Aorta (tissue), 5 donors: ENCODE data around the gene SPSB4. TPM values are rescaled to one million over a fixed set of nuclear protein-coding genes. Genes with fewer than 3 reads are reported as not detected.
A peak's percentile ranks its signal among the peaks of the same experiment; 100 is the strongest.

Experiments used
- ATAC-seq: fragments of 200-7000 bp; cut with Tn5 transposase; one replicate; pipeline ENCODE4 v1.9.1; 2022; ENCODE audit warnings: moderate library complexity; ENCODE audit not compliant: low FRiP score
- DNase-seq, 2 donors: peaks; one replicate each; pipeline ENCODE4 v3.0.0-alpha.2; 2020
- H3K27ac ChIP-seq, 2 donors: one replicate each; pipeline ENCODE4 v1.5.1; 2013; ENCODE audit warnings: low read length in 2 of 2, mild to moderate bottlenecking in 2 of 2, moderate library complexity in 2 of 2, control low read depth in 1 of 2, inconsistent platforms in 1 of 2, low read depth in 1 of 2
- H3K27me3 ChIP-seq, 2 donors: one replicate each; pipeline ENCODE4 v1.6.1; 2013; ENCODE audit warnings: control low read depth in 1 of 2, low read length in 1 of 2, mild to moderate bottlenecking in 1 of 2, moderate library complexity in 1 of 2; ENCODE audit not compliant: insufficient read depth in 2 of 2, control insufficient read depth in 1 of 2
- H3K36me3 ChIP-seq, 2 donors: one replicate each; pipeline ENCODE4 v1.6.1; 2013; ENCODE audit warnings: control low read depth in 1 of 2, low read length in 1 of 2, mild to moderate bottlenecking in 1 of 2; ENCODE audit not compliant: insufficient read depth in 2 of 2, control insufficient read depth in 1 of 2
- H3K4me1 ChIP-seq, 2 donors: one replicate each; pipeline ENCODE4 v1.6.1; 2013; ENCODE audit warnings: low read length in 2 of 2, control low read depth in 1 of 2, mild to moderate bottlenecking in 1 of 2, moderate library complexity in 1 of 2; ENCODE audit not compliant: insufficient read depth in 2 of 2, control insufficient read depth in 1 of 2
- H3K4me3 ChIP-seq, 2 donors: one replicate each; pipeline ENCODE4 v1.5.1; 2013; ENCODE audit warnings: low read length in 2 of 2, control low read depth in 1 of 2, mild to moderate bottlenecking in 1 of 2
- H3K9me3 ChIP-seq: one replicate; pipeline ENCODE4 v1.6.1; 2013; ENCODE audit warnings: mild to moderate bottlenecking, low read length; ENCODE audit not compliant: control insufficient read depth
- WGBS, 2 donors: extraction: QIAGEN DNeasy Blood & Tissue Kit; methylation state at CpG; one replicate each; pipeline ENCODE4 v1.1.7; 2013; 5-methylcytosine and 5-hydroxymethylcytosine counted together
- intact Hi-C, 2 donors: fragments of 100-400 bp; cut with DNase I; formaldehyde crosslinking; loops; one replicate each; pipeline versions ENCODE4 v1.14.2 to v1.15.0; 2022
- polyA plus RNA-seq, 2 donors: library from polyadenylated mRNA; stranded (reverse); fragments of 200-250 nt; gene quantifications; one replicate each; pipeline ENCODE4 v1.2.3, GENCODE V29; 2013
- total RNA-seq, 2 donors: library from RNA; stranded (reverse); fragmentation: NEBNext Ultra II Directional; extraction: Animal tissue kit (Norgen Biotek cat#: 25700); gene quantifications; one replicate each; pipeline ENCODE4 v1.2.1, GENCODE V29; 2021
- donor health status: healthy with polysubstance abuse.
- donor health status: Bipolar disorder and iron deficiency.
- donor health status: DM: no; HTN: no; CAD: no.
- donor health status: DM: no; HTN: no; CAD: no.
- donor health status: DM: yes; HTN: yes; CAD: no.

SPSB4 gene
- total and polyA plus RNA-seq, 4 donors: 0.13 to 2.0 (median 1.0) TPM; not detected in 1

- DNase-seq: peak; percentile 76 to 87
- Histone ChIP-seq H3K36me3 (no peaks in the 10 kb centered on the region), H3K9me3 (no peaks in the 10 kb centered on the region), H3K27ac (peak overlapping the region in 1 of 2 donors; percentile 30), H3K4me3 (no peak overlapping the region), H3K27me3 (no peaks in the 10 kb centered on the region), H3K4me1 (peaks cover 0 to 3% of the 10 kb centered on the region in 2 donors)
- 12 to 13% methylated on average over 13 of the region's 13 CpGs for WGBS, 2 donors
- peak; percentile 58 for ATAC-seq
- intact Hi-C loops: loop anchor here in 1 of 2 donors (5.0 kb wide), 1 partner anchor 42 kb away; the partner anchor contains the start of gene SPSB4
These were observed 43.0 kb downstream of the SPSB4 start for GRCh38 chr3:141093971-141094684.

- Histone ChIP-seq H3K4me1 (peaks cover 0 to 3% of the 10 kb centered on the region in 2 donors), H3K9me3 (no peaks in the 10 kb centered on the region), H3K36me3 (no peaks in the 10 kb centered on the region), H3K27me3 (no peaks in the 10 kb centered on the region), H3K27ac (peak overlapping the region in 1 of 2 donors; percentile 68), H3K4me3 (no peak overlapping the region)
- WGBS, 2 donors: 4 to 7% methylated on average over 23 of the region's 23 CpGs
- intact Hi-C loops: loop anchor here in 1 of 2 donors (5.0 kb wide), 1 partner anchor 43 kb away; the partner anchor contains the start of gene SPSB4
- ATAC-seq (peak; percentile 83), DNase-seq (peak; percentile 93 to 94)
These were observed 43.8 kb downstream of the SPSB4 start for GRCh38 chr3:141094790-141095545.

GRCh38 chr3:141095546-141095937, 44.4 kb downstream of the SPSB4 start:
- peaks cover 0 to 3% of the 10 kb centered on the region in 2 donors for H3K4me1 ChIP-seq
- intact Hi-C loops: no loop called here
- H3K27me3 ChIP-seq: no peaks in the 10 kb centered on the region
- no peaks in the 10 kb centered on the region for H3K9me3 ChIP-seq
- peak overlapping the region in 1 of 2 donors; percentile 68 for H3K27ac ChIP-seq
- H3K4me3 ChIP-seq: no peak overlapping the region
- 11 to 29% methylated on average over 1 of the region's 1 CpG for WGBS, 2 donors
- no peaks in the 10 kb centered on the region for H3K36me3 ChIP-seq
- ATAC-seq (no peak), DNase-seq (no peak)

- Histone ChIP-seq H3K4me3 (no peak overlapping the region), H3K4me1 (peaks cover 0 to 3% of the 10 kb centered on the region in 2 donors), H3K36me3 (no peaks in the 10 kb centered on the region), H3K27me3 (no peaks in the 10 kb centered on the region), H3K9me3 (no peaks in the 10 kb centered on the region), H3K27ac (no peak overlapping the region)
- ATAC-seq (no peak), DNase-seq (no peak)
- intact Hi-C loops: no loop called here
- 95 to 97% methylated on average over 1 of the region's 1 CpG for WGBS, 2 donors
These were observed 45.0 kb downstream of the SPSB4 start for GRCh38 chr3:141096164-141096563.

- Histone ChIP-seq H3K27ac (no peak overlapping the region), H3K36me3 (no peaks in the 10 kb centered on the region), H3K4me1 (peaks cover 0 to 3% of the 10 kb centered on the region in 2 donors), H3K9me3 (no peaks in the 10 kb centered on the region), H3K4me3 (no peak overlapping the region), H3K27me3 (no peaks in the 10 kb centered on the region)
- intact Hi-C loops: no loop called here
- DNase-seq (peak in 1 of 2 donors; percentile 45), ATAC-seq (no peak)
- WGBS, 2 donors: 95 to 97% methylated on average over 3 of the region's 3 CpGs
These were observed 45.8 kb downstream of the SPSB4 start for GRCh38 chr3:141096981-141097380.

DNA sequence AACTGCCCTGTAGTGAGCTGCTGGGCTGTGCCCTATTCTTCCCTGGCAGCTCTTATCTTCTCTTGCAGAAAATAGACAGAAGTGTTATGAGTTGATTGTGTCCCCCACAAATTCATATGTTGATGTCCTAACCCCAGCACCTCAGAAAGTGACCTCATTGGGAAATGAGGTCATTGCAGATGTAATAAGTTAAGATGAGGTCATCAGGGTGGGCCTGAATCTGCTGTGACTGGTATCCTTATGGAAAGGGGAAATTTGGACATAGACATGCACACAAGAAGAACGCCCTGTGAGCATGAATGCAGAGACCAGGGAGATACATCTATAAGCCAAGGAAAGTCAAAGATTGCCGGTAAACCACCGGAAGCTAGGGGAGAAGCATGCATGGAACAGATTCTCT, 49.0 kb downstream of the SPSB4 start:
- intact Hi-C loops: no loop called here
- Histone ChIP-seq H3K9me3 (no peaks in the 10 kb centered on the region), H3K27ac (no peak overlapping the region), H3K4me3 (no peak overlapping the region), H3K27me3 (no peaks in the 10 kb centered on the region), H3K4me1 (peaks cover 0 to 3% of the 10 kb centered on the region in 2 donors), H3K36me3 (no peaks in the 10 kb centered on the region)
- DNase-seq (no peak), ATAC-seq (no peak)
- 95 to 99% methylated on average over 3 of the region's 3 CpGs for WGBS, 2 donors

GRCh38 chr3:141100531-141101320, 49.6 kb downstream of the SPSB4 start:
- Histone ChIP-seq H3K27ac (no peak overlapping the region), H3K36me3 (no peaks in the 10 kb centered on the region), H3K4me1 (no peaks in the 10 kb centered on the region), H3K9me3 (no peaks in the 10 kb centered on the region), H3K4me3 (no peak overlapping the region), H3K27me3 (no peaks in the 10 kb centered on the region)
- intact Hi-C loops: no loop called here
- 93 to 95% methylated on average over 8 of the region's 8 CpGs for WGBS, 2 donors
- no peak for ATAC-seq
- DNase-seq: peak in 1 of 2 donors; percentile 30

GRCh38 chr3:141102372-141102771, 51.2 kb downstream of the SPSB4 start:
- 96 to 98% methylated on average over 1 of the region's 1 CpG for WGBS, 2 donors
- no peaks in the 10 kb centered on the region for H3K4me1 ChIP-seq
- no peaks in the 10 kb centered on the region for H3K36me3 ChIP-seq
- ATAC-seq (no peak), DNase-seq (no peak)
- no peak overlapping the region for H3K4me3 ChIP-seq
- no peaks in the 10 kb centered on the region for H3K27me3 ChIP-seq
- no peaks in the 10 kb centered on the region for H3K9me3 ChIP-seq
- H3K27ac ChIP-seq: no peak overlapping the region
- intact Hi-C loops: no loop called here
